Measurements from ENCODE around the gene GSTCD. TPM values are rescaled to one million over a fixed set of nuclear protein-coding genes. Genes with fewer than 3 reads are reported as not detected.
"Not testable (repeated sequence)": the region's sequence is repeated elsewhere in the genome, so short reads cannot be mapped to it uniquely, and the experiment has no call there.

Gene GSTCD
- total RNA-seq, 1 experiment from 2014 or later, result 25.8 TPM

DNA sequence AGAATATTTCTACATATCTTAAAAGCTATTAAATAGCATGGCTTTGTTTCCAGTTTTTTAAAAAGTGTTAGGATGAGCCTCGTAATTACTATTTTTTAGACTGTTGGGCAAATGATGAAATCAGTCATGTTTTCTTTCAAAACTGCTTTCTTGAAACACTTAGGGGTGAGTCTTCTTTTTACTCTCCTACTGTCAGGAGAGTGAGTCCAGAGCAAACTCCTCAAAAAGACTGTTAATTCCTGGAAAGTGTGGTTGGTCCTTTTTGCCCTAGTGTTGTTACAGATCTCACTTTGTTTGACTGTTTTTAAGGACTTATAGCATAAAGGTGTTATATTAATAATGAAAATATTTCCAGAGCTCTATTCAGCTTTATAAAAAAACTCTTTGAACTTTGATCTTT is 6.3 kb downstream of the GSTCD start:
- DNase-seq (ENCODE audit: low read depth), result peak; percentile 15

DNA sequence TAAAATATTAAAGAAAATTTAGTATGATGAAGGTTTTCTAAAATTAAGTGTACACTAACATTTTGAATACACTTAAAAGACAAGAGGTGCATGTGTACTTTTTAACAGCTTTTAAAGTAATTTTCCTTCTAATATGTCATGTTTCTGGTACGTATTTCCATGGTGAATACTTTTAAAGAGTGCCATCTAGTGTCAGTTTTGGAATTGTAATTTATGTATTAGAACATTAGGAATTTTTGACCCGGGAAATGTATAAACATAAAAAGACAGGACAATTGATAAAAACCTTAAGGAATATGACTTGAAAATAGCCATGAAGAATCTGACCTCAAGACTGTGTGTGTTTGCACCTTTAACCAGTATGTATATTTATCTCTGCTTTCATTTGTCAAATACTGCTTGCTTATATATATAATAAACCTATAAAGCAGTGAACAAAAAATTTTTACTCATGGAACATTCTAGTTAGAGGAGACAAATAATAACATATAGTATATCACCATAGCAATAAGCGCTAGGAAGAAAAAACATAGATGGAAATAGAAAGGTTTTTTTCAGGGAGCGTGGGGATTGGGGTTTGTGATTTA is 7.2 kb downstream of the GSTCD start:
- peak; percentile 57 for DNase-seq (ENCODE audit: low read depth)

DNA sequence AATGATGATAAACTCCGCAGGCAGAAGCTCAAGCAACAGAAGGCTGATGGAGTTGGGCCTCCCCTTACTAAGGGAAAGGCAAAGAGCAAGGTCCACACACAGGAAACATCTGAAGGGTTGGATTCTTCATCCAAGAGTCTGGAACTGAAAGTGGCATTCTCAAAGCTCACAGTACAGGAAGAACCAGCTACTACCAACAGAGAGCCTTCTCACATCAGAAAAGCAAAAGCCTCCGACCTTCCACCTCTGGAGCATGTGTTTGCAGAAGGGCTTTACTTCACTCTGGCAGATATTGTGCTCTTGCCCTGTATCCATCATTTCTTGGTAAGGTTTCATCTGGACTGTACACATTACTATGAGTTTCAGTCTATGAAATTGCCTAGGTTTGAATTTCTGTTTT is 10.6 kb downstream of the GSTCD start:
- DNase-seq (ENCODE audit: low read depth), result no peak

DNA sequence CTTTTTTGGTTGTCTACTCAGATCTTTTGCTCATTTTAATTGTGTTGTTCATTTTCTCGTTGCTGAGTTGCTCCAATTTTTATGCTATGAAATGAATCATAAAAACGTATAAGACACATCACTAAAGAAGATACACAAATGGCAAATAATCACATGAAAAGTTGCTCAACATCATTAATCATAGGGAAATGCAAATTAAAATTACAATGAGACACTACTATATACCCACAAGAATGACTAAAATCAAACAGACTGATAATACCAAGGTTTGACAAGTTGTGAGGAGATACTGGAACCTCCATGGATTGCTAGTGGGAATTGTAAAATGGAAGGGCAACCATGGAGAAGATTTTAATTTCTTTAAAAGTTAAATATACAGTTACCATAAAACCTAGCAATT is 17.0 kb downstream of the GSTCD start:
- DNase-seq (ENCODE audit: low read depth), result no peak

DNA sequence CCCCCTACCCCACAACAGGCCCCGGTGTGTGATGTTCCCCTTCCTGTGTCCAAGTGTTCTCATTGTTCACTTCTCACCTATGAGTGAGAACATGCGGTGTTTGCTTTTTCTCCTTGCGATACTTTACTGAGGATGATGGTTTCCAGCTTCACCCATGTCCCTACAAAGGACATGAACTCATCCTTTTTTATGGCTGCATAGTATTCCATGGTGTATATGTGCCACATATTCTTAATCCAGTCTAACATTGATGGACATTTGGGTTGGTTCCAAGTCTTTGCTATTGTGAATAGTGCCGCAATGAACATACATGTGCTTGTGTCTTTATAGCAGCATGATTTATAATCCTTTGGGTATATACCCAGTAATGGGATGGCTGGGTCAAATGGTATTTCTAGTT is 21.3 kb downstream of the GSTCD start:
- not testable (repeated sequence) for DNase-seq (ENCODE audit: low read depth)

DNA sequence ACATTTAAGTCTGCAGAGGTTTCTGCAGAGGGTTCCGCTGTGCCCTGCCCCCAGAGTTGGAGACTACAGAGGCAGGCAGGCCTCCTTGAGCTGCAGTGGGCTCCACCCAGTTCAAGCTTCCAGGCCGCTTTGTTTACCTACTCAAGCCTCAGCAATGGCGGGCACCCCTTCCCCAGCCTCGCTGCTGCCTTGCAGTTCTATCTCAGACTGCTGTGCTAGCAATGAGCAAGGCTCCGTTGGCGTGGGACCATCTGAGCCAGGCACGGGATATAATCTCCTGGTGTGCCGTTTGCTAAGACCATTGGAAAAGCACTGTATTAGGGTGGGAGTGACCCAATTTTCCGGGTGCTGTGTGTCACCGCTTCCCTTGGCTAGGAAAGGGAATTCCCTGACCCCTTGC is 26.6 kb downstream of the GSTCD start:
- DNase-seq (ENCODE audit: low read depth), result not testable (repeated sequence)

DNA sequence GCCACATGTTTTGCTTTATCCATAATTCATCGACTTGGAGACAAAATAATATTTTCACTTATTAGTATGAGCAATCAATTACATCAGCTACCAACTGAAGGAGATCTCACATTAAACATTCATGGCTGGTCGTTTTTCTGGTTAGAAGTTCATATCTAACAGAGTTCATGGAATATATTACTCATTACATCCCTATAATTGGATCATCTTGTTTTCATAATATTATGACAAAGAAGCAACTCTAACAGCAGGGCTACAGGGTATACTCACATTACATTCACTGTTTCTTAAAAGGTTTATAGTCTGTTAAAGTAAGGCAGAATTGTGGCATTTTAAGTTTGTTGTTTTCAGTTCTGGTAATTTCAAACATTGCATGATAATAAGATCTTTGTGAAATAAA is 33.0 kb downstream of the GSTCD start:
- peak; percentile 48 for DNase-seq (ENCODE audit: low read depth)

DNA sequence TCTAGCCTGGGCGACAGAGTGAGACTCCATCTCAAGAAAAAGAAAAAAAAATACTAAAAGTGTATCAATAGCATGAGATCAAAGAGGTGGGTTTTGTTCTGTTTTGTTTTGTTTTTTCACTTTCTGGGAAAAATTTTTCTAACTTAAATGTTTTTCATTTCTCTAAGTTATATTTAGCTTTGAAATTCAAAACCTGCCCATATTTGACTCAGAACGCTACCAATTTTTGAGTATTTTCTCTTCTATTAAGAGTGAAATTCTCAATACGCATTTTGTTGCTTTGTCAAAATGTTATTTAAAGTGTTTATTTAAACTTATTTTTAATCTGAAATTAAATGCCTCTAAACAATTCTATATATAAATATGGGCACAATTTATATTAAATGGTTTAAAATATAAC is 39.6 kb downstream of the GSTCD start:
- DNase-seq (ENCODE audit: low read depth), result no peak

DNA sequence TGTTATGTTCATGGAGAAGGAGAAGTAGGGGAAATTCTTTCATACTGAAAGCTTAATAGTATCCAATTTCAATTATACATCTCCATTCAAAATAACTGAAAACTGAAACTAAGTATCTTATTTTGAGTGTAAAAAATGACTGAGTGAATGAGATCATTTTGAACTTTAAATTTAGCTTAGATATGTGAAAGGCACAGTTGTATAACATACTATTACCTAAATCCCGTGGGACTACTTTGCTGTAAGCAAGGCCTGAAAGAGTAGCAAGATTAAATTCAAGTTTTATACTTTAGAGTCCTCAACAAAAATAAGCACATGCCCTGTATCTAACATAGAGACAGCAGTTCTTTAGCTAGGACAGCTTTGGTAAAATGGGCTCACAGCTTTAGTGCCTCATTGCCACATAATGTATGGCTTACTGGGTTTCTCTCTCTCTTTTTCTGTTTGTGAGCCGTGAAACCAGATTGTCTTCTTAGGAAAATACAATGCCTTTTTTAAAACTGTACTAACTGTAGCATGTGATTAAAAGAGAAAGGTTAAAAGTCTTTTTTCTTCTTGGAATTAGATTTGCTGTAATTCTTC is 43.2 kb downstream of the GSTCD start:
- no peak for DNase-seq (ENCODE audit: low read depth)

DNA sequence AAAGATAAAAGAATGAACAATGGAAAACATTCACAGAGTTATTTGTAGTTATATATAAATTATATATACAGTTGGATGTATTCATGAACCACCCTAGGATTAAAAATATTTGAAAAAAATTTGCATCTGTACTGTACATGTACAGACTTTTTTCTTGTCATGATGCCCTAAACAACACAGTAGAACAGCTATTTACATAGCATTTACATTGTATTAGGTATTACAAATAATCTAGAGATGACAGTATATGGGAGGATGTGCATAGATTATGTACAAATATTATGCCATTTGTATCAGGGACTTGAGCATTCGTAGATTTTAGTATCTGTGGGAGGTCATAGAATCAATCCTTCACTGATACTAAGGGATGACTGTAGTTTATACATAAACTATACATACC is 44.8 kb downstream of the GSTCD start:
- DNase-seq (ENCODE audit: low read depth), result no peak

DNA sequence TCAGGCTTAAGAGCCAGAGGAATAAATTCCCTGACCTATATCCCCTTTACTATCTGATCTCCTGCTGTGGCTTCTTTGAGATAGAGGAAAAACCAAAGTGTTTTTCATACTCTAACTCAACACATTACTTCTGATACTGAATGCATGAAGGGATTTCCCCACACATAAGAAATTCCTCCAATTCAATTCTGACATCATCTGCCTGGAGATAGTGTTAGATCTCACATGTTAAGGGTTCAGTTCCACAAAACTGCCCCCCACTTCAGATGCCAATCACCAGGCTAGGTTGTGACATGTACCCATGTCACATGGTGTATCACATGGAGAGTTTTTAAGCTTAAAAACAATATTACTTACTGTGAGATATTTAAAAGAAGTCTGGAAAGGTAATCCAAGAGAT is 46.8 kb downstream of the GSTCD start:
- DNase-seq (ENCODE audit: low read depth), result no peak

DNA sequence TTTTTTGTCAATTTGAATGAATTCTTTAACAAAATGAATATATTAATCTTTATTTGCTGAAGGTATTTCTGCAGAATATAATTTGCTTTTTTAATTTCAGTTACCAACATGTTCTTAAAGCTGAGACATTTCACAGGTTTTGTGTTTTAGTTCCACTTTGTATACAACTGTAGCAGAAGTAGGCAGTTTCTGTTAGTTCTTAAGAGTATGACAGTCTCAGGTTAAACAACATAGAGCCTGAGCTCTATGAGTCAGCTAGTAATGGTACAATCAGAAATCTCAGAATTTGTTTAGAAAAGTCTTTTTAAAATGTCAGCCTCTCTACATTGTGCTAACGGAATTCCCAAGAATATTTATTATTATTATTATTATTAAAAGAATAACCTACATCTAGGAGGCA is 50.4 kb downstream of the GSTCD start:
- no peak for DNase-seq (ENCODE audit: low read depth)

DNA sequence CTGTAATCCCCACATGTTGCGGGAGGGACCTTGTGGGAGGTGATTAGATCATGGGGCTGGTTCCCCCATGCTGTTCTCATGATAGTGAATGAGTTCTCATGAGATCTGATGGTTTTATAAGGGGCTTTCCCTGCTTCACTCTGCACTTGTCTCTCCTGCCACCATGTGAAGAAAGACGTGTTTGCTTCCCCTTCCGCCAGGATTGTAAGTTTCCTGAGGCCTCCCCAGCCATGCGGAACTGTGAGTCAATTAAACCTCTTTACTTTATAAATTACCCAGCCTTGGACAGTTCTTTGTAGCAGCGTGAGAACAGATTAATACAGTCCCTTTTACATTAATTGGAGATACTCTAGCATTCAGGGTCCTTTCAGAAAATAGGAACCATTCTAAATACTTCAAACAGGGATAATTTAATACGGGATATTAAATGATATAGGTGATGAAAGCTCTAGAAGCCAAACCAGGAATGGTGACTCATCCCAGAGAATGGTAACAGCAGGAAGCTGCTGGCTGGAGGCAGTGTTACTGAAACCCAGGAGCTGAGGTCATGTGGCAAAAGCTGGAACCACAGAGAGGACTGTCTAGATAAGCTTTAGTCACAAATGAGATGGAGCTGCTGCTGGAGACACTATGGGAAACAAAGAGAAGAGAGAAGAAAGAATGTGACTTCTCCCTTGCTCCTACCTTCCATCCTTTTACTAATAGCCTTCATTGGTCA is 57.3 kb downstream of the GSTCD start:
- peak; percentile 94 for DNase-seq (ENCODE audit: low read depth)

DNA sequence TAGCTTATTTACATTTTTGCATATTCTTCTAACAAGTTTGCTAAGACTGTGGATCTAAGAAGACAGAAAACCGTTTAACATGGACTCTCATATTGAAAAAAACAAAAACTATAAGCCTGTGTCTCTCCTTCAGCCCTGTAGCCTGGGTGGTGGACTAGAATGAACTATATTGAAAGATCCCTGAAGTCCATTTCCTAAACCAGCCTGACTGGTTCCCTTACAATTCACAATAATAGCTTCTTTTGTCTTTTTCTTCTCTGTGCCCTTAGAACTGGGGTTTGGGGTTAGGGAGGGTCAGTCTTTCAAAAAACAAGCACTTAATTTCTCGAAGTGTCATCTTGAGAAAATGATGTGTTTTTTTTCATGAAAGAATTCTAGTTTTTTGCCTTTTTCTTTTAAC is 59.0 kb downstream of the GSTCD start:
- DNase-seq (ENCODE audit: low read depth), result no peak

DNA sequence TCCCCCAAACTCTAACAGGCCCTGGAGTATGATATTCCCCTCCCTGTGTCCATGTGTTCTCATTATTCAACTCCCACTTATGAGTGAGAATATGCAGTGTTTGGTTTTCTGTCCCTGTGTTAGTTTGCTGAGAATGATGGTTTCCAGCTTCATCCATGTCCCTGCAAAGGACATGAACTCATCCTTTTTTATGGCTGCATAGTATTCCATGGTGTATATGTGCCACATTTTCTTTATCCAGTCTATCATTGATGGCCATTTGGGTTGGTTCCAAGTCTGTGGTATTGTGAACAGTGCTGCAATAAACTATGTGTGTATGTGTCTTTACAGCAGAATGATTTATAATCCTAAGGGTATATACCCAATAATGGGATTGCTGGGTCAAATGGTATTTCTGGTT is 61.9 kb downstream of the GSTCD start:
- not testable (repeated sequence) for DNase-seq (ENCODE audit: low read depth)

DNA sequence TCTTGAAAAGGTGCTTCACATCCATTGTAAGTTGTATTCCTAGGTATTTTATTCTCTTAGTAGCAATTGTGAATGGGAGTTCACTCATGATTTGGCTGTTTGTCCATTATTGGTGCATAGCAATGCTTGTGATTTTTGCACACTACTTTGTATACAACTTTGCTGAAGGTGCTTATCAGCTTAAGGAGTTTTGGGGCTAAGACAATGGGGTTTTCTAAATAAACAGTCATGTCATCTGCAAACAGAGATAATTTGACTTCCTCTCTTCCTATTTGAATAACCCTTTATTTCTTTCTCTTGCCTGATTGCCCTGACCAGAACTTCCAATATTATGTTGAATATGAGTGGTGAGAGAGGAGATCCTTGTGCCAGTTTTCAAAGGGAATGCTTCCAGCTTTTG is 63.5 kb downstream of the GSTCD start:
- not testable (repeated sequence) for DNase-seq (ENCODE audit: low read depth)

DNA sequence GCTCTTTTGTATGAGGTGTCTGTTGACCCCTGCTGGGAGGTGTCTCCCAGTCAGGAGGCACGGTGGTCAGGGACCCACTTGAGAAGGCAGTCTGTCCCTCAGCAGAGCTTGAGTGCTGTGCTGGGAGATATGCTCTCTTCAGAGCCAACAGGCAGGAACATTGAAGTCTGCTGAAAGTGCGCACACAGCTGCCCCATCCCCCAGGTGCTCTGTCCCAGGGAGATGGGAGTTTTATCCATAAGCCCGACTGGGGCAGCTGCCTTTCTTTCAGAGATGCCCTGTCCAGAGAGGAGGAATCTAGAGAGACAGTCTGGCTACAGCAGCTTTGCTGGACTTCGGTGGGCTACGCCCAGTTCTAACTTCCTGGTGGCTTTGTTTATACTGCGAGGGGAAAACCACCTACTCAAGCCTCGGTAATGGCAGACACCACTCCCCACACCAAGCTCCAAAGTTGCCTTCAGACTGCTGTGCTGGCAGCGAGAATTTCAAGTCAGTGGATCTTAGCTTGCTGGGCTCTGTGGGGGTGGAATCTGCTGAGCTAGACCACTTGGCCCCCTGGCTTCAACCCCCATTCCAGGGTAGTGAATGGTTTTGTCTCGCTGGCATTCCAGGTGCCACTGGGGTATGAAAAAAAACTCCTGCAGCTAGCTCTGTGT is 67.3 kb downstream of the GSTCD start:
- not testable (repeated sequence) for DNase-seq (ENCODE audit: low read depth)

DNA sequence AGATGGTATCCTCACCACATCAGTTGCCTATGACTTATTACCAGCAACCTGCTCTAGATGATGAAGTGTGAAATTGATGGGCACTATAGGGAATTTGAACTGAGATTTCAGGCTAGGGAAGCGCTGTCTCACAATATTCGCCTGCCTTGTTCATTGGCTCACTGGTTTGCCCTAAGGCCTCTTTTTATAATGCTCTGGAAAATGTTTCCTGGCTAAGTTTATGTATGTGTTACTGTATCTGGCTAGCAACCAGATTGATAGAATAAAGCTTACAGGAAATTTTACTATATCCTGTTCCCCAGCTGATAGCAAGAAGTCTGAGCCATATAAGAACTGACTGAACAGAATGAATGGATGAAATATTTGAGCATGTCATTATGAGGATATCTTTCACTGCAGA is 71.6 kb downstream of the GSTCD start:
- DNase-seq (ENCODE audit: low read depth), result no peak

DNA sequence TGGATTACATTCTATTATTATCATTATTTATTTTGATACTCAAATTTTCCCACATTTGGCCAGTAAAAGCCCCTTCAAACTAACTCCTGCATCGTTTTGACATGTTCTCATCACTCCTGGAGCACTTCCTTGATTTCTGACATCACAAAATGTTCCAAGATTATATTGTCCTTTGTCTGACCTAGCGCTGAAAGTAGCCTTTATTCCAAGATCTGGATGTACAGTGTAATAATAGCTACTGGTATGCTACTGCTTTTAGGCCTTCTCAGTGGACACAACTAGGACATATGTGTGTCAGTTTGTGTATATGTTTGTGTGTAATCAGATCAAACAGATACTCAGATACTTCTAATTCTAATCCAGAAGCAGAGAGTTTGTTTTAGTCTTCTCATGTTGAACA is 76.2 kb downstream of the GSTCD start:
- DNase-seq (ENCODE audit: low read depth), result no peak

DNA sequence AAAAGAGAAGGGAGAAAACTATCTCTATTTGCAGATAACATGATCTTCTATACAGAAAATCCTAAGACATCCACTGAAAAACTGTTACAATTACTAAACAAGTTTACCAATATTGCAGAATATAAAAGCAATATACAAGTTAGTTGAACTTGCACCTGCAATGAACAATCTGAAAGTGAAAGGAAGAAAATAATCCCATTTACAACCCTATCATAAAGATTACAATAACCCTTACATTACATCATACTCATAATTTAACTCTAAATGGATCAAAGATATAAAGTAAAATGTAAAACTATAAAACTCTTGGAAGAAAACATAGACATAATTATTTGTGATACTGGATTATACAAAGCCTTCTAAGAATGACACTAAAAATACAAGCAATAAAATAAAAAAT is 77.2 kb downstream of the GSTCD start:
- DNase-seq (ENCODE audit: low read depth), result no peak

DNA sequence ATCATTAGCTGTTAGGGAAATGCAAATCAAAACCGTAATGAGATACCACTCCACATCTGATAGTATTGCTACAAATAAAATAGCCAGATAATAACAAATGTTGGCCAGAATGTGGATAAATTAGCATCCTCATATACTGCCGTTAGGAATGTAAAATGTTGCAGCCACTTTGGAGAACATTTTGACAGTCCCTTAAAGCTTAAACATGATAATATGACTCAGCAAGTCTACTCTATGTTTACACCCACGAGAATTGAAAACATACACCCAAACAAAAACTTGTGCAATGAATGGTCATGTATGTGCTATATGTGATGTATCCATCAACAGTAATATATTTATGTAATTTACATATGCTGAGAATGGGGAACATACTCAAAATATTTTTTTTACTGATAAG is 78.2 kb downstream of the GSTCD start:
- DNase-seq (ENCODE audit: low read depth), result no peak

DNA sequence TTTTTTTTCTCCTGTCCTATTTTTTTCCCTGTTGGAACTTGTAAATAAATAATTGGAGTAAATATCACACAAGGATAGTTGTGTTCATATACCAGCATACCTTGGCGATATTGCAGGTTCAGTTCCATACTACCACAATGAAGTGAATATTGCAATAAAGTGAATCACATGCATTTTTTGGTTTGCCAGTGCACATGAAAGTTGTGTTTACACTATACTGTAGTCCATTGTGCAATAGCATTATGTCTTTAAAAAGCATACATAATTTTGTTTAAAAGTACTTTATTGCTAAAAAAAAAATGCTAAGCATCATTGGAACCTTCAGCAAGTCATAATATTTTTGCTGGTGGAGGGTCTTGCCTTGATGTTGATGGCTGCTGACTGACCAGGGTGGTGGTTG is 88.6 kb downstream of the GSTCD start:
- DNase-seq (ENCODE audit: low read depth), result no peak

Data from LHCN-M2 (cell line).